Spleen (tissue), 11 donors: ENCODE data around the gene GUCY1A2. TPM values are rescaled to one million over a fixed set of nuclear protein-coding genes. Genes with fewer than 3 reads are reported as not detected.

Experiments used
- DNase-seq: peaks from one replicate; pipeline ENCODE4 v3.0.0-alpha.2; 2020
- H3K27ac ChIP-seq, 8 donors: fragments of 200-600 bp; sonication (generic) in 7 of 8; 1 replicate in 4 of 8; 2 replicates in 4 of 8; pipeline versions ENCODE4 v1.5.0 to v1.8.0; 2016 to 2021; ENCODE audit warnings: inconsistent platforms in 4 of 8, mild to moderate bottlenecking in 4 of 8, moderate library complexity in 1 of 8
- H3K27me3 ChIP-seq, 7 donors: fragments of 200-600 bp; sonication (generic) in 6 of 7; replicated peaks in 1 of 7; 1 replicate in 4 of 7; 2 replicates in 3 of 7; pipeline versions ENCODE4 v1.5.0 to v1.8.0; 2016 to 2021; ENCODE audit warnings: inconsistent platforms in 3 of 7, mild to moderate bottlenecking in 1 of 7
- H3K36me3 ChIP-seq, 6 donors: fragments of 200-600 bp; sonication (generic) in 5 of 6; 1 replicate in 4 of 6; 2 replicates in 2 of 6; pipeline versions ENCODE4 v1.5.0 to v1.8.0; 2016 to 2021; ENCODE audit warnings: inconsistent platforms in 2 of 6
- H3K4me1 ChIP-seq, 6 donors: fragments of 200-600 bp; sonication (generic) in 5 of 6; 1 replicate in 3 of 6; 2 replicates in 3 of 6; pipeline versions ENCODE4 v1.5.0 to v1.8.0; 2016 to 2021; ENCODE audit warnings: inconsistent platforms in 3 of 6
- H3K4me3 ChIP-seq, 8 donors: fragments of 200-600 bp; sonication (generic) in 7 of 8; 1 replicate in 4 of 8; 2 replicates in 4 of 8; pipeline versions ENCODE4 v1.5.0 to v1.8.0; 2016 to 2021; ENCODE audit warnings: inconsistent platforms in 4 of 8, mild to moderate bottlenecking in 4 of 8, moderate library complexity in 2 of 8
- H3K9me3 ChIP-seq, 8 donors: fragments of 200-600 bp; sonication (generic) in 7 of 8; 1 replicate in 4 of 8; 2 replicates in 4 of 8; pipeline versions ENCODE4 v1.5.0 to v1.8.0; 2016 to 2021; ENCODE audit warnings: inconsistent platforms in 4 of 8
- CTCF ChIP-seq, 11 experiments: fragments of 200-600 bp in 7 of 11; fragments of 450-650 bp in 4 of 11; sonication (generic) in 4 of 11; IDR thresholded peaks in 8 of 11; conservative IDR thresholded peaks in 3 of 11; 1 replicate in 7 of 11; 2 replicates in 4 of 11; pipeline versions ENCODE4 v1.4.0 to v1.8.0; 2016 to 2021; ENCODE audit warnings: antibody characterized with exemption in 11 of 11, inconsistent platforms in 4 of 11, mild to moderate bottlenecking in 1 of 11
- POLR2A ChIP-seq, 3 donors: fragments of 450-650 bp; IDR thresholded peaks; one replicate each; pipeline ENCODE4 v1.5.1; 2017; ENCODE audit warnings: antibody characterized with exemption in 3 of 3, mild to moderate bottlenecking in 1 of 3
- POLR2AphosphoS5 ChIP-seq, 3 donors: sonication (generic); formaldehyde crosslinking; IDR thresholded peaks; one replicate each; pipeline ENCODE4 v1.5.1; 2017; ENCODE audit warnings: antibody characterized with exemption in 3 of 3
- WGBS, 5 donors: extraction: QIAGEN DNeasy Blood & Tissue Kit in 3 of 5; methylation state at CpG; one replicate each; pipeline versions ENCODE4 v1.1.5 to v1.1.7; 2013 to 2018; 5-methylcytosine and 5-hydroxymethylcytosine counted together
- intact Hi-C: fragments of 100-400 bp; cut with DNase I; formaldehyde crosslinking; loops from one replicate; pipeline ENCODE4 v1.15.0; 2023; ENCODE audit warnings: low total_unique reads
- polyA plus RNA-seq, 3 donors: library from polyadenylated mRNA; stranded (reverse); fragments of 200-250 nt; gene quantifications; one replicate each; pipeline ENCODE4 v1.2.1, GENCODE V29; 2013
- total RNA-seq, 7 donors: library from RNA; depleted of rRNA in 3 of 7; stranded (reverse); fragments of >200 nt in 3 of 7; fragmentation: NEBNext Ultra II Directional in 4 of 7; extraction: Animal tissue kit (Norgen Biotek cat#: 25700) in 4 of 7; gene quantifications; one replicate each; pipeline versions ENCODE4 v1.1.0 to v1.2.1, GENCODE V29; 2016 to 2021
- donor health status: healthy with polysubstance abuse.
- donor health status: DM: no; HTN: no; CAD: no; lungs with moderate emphysema.
- donor health status: DM: no; HTN: no; CAD: no.
- donor health status: Bipolar disorder and iron deficiency.
- donor health status: healthy.
- donor health status: DM: no; HTN: no; CAD: no.
- donor health status: DM: yes; HTN: yes; CAD: no.

GUCY1A2 gene
- total and polyA plus RNA-seq, 10 donors = 0.32 to 64.0 (median 17.6) TPM

DNA sequence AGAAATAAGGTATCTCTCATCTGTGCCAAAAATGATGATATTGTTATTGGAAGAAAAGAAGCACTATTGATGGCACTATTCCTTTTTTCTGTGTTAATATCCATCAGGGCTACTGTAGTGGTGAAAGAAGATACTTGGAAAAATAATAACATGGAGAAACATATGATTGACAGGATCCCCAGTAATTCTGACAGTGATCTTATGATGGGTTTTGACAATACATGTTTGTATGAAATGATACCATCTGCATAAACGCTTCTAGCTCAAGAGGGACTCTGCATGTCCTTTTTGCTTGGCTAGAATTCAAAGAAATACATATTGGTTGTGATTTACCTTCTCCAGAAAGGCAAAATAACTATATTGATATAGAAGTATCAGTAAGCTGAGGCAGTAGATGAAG, 178.1 kb downstream of the GUCY1A2 start:
- WGBS, 5 donors = 65 to 78% (median 75%) methylated on average over 1 of the region's 1 CpG
- TF ChIP-seq CTCF (IDR thresholded peaks at IDR 0.05 in 8 of 11, conservative IDR thresholded peaks at IDR 0.05 in 3 of 11) (no peak), POLR2A (IDR thresholded peaks at IDR 0.05) (no peak), POLR2AphosphoS5 (IDR thresholded peaks at IDR 0.05) (no peak)

DNA sequence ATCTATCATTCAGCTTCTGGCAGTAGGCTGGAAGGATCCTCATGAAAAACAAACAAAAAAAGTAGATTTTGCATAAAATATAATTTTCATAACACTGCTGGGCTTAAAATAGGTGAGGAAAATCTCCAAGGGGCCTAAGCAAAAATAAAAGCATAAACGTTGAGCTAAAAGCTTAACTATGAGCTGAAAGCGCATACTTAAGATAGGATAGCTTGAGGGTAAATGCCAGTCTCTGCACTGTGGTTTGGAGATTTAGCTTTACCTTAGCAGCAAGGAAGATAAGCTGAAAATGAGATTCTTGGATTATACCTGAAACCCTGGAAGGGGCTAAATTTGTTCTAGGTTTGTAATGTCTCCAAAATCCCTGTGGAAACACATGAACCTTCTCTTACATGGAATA, 183.7 kb downstream of the GUCY1A2 start:
- DNase-seq = no peak
- intact Hi-C loops = no loop called here
- 81 to 93% (median 86%) methylated on average over 2 of the region's 2 CpGs for WGBS, 5 donors

More for the DNA sequence above, 178.1 kb downstream of the GUCY1A2 start:
- Histone ChIP-seq H3K27ac (no peak overlapping the region), H3K27me3 (no peaks in the 10 kb centered on the region), H3K4me3 (no peak overlapping the region), H3K4me1 (no peaks in the 10 kb centered on the region), H3K36me3 (no peaks in the 10 kb centered on the region), H3K9me3 (peaks cover 0 to 5% (median 0%) of the 10 kb centered on the region in 8 donors)
- intact Hi-C loops = no loop called here
- no peak for DNase-seq

GRCh38 chr11:106828976-106829375, 189.3 kb downstream of the GUCY1A2 start:
- intact Hi-C loops = no loop called here
- Histone ChIP-seq H3K4me1 (no peaks in the 10 kb centered on the region), H3K27ac (no peak overlapping the region), H3K27me3 (no peaks in the 10 kb centered on the region), H3K36me3 (no peaks in the 10 kb centered on the region), H3K9me3 (peaks cover 0 to 9% (median 4%) of the 10 kb centered on the region in 8 donors), H3K4me3 (no peak overlapping the region)
- no peak for DNase-seq
- WGBS, 5 donors = 82 to 90% (median 88%) methylated on average over 5 of the region's 5 CpGs
- TF ChIP-seq POLR2A (IDR thresholded peaks at IDR 0.05) (no peak), POLR2AphosphoS5 (IDR thresholded peaks at IDR 0.05) (no peak), CTCF (IDR thresholded peaks at IDR 0.05 in 8 of 11, conservative IDR thresholded peaks at IDR 0.05 in 3 of 11) (no peak)

More for the DNA sequence above, 183.7 kb downstream of the GUCY1A2 start:
- H3K27me3 ChIP-seq = no peaks in the 10 kb centered on the region
- no peak overlapping the region for H3K27ac ChIP-seq
- no peaks in the 10 kb centered on the region for H3K4me1 ChIP-seq
- H3K9me3 ChIP-seq = peaks cover 0 to 3% (median 0%) of the 10 kb centered on the region in 8 donors
- no peak overlapping the region for H3K4me3 ChIP-seq
- TF ChIP-seq POLR2A (IDR thresholded peaks at IDR 0.05) (no peak), CTCF (IDR thresholded peaks at IDR 0.05 in 8 of 11, conservative IDR thresholded peaks at IDR 0.05 in 3 of 11) (no peak), POLR2AphosphoS5 (IDR thresholded peaks at IDR 0.05) (no peak)
- no peaks in the 10 kb centered on the region for H3K36me3 ChIP-seq

DNA sequence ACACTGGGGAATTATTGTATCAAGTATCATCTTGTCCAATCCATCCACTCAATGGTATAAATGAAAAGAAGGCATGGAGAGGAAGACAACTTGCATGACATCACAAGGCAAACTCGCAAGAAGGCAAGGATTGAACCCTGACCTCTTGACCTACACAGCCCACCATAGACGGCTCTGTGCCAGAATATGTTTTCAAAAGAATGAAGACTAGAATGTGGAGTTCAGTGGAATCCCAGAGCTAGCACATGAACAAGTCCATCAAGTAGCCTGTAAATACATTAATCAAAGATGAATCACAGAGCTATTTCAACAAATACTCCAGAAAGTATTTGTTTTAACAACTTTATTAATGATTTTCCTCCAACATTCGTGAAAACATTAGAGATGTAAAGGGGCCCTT, 189.7 kb downstream of the GUCY1A2 start:
- no peak for DNase-seq
- no peak for TF ChIP-seq CTCF (IDR thresholded peaks at IDR 0.05 in 8 of 11, conservative IDR thresholded peaks at IDR 0.05 in 3 of 11)
- no peak for TF ChIP-seq POLR2AphosphoS5 (IDR thresholded peaks at IDR 0.05)
- no peak for TF ChIP-seq POLR2A (IDR thresholded peaks at IDR 0.05)

More for the DNA sequence above, 189.7 kb downstream of the GUCY1A2 start:
- H3K27ac ChIP-seq = no peak overlapping the region
- H3K9me3 ChIP-seq = peaks cover 0 to 9% (median 4%) of the 10 kb centered on the region in 8 donors
- no peaks in the 10 kb centered on the region for H3K27me3 ChIP-seq
- H3K4me3 ChIP-seq = no peak overlapping the region
- 63 to 83% (median 71%) methylated on average over 3 of the region's 3 CpGs for WGBS, 5 donors
- H3K36me3 ChIP-seq = no peaks in the 10 kb centered on the region
- H3K4me1 ChIP-seq = no peaks in the 10 kb centered on the region
- intact Hi-C loops = no loop called here
